Cardiac fibroblast (primary cell): ENCODE measurements around the gene FKBP11.

Experiments
- DNase-seq, 2 donors: peaks; one replicate each; pipeline versions ENCODE4 v3.0.0 to v3.0.0-alpha.2; 2010; ENCODE audit warnings: low read depth in 2 of 2
- H3K4me3 ChIP-seq, 2 donors: replicated peaks in 1 of 2; 1 replicate in 1 of 2; 2 replicates in 1 of 2; pipeline ENCODE4 v1.5.1; 2011; ENCODE audit warnings: low read depth in 2 of 2, low read length in 2 of 2, mild to moderate bottlenecking in 2 of 2, moderate library complexity in 1 of 2
- CTCF ChIP-seq: IDR thresholded peaks from one replicate; pipeline ENCODE4 v1.5.1; 2011; ENCODE audit warnings: low read depth, mild to moderate bottlenecking, low read length, inconsistent platforms

Gene FKBP11

GRCh38 chr12:48961801-48962200 lies 36.5 kb upstream of the FKBP11 start:
- no peak for TF ChIP-seq CTCF
- no peak overlapping the region for H3K4me3 ChIP-seq
- DNase-seq = no peak

DNA sequence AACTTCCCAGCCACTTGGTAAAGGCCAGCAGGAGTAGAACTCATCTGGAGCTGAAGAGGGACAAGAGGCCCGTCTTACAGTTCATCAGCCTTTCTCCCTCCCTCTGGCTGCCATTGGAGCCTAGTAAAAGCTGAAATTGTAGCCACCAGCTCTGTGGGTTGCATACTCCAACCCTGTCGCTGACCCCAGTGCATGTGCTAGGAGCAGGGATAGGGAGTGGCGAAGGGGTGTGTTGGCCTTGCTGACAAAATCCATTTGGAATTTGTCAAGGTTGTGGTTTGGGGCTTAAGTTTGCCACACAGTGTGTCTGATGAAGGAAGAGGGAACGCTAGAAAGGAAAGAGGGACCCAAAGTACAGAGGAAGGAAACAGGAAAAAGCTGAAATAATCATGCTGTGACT lies 36.0 kb upstream of the FKBP11 start:
- TF ChIP-seq CTCF = no peak
- no peak for DNase-seq

DNA sequence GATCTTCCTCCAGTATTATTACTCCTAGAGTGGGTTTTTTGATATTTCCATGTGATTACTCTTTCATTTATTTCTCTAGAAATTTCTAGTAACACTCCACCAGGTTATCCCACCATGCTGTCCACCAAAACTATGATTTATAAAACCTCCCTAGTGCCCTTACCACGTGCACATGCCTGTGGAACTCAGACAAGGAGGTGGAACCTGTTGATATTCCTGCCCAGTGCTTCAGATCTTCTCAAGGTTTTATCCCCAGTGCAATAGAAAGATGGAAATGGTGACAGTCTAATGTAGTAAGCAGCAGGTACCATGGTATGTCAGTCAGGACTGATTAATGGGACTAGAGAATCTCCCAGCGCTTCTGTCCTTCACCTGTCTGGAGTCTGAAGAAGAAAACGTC lies 35.5 kb upstream of the FKBP11 start:
- no peak overlapping the region for H3K4me3 ChIP-seq
- no peak for DNase-seq
- no peak for TF ChIP-seq CTCF

More for the DNA sequence above, 36.0 kb upstream of the FKBP11 start:
- no peak overlapping the region for H3K4me3 ChIP-seq

DNA sequence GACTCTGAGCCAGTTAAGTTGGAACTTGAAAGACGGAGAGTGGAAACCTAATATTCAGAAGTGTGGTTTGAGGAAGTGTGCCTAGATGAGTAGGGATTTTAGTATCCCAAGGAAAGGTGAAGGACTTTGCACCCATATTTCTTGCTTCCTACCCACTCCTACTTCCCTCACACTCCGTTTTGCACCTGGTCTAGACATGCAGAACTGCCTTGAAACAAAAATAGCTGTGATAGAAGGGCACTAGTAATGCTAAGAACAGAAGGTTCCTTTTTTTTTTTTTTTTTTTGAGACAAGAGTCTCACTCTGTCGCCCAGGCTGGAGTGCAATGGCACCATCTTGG lies 32.7 kb upstream of the FKBP11 start:
- TF ChIP-seq CTCF = no peak
- peak overlapping the region; percentile 78 to 99 for H3K4me3 ChIP-seq
- DNase-seq = no peak

GRCh38 chr12:48957141-48958048 lies 32.1 kb upstream of the FKBP11 start, which contains the start of gene ARF3:
TSS of gene ARF3 (minus strand) at chr12:48957487. CDS start at chr12:48941095, 16,392 bp downstream.
- peak within 1 kb of the TSS; percentile 78 to 99 for H3K4me3 ChIP-seq
- peak; percentile 90 to 94 for DNase-seq
- TF ChIP-seq CTCF = no peak

- TF ChIP-seq CTCF = no peak
- DNase-seq = peak; percentile 96 to 98
- H3K4me3 ChIP-seq = peak overlapping the region; percentile 78 to 99
These were observed 31.2 kb upstream of the FKBP11 start for GRCh38 chr12:48956279-48957140.
